PC-3 (cell line): ENCODE data around the gene AK8. TPM values are rescaled to one million over a fixed set of nuclear protein-coding genes. Genes with fewer than 3 reads are reported as not detected.

Experiments
- ATAC-seq: fragments of 200-7000 bp; cut with Tn5 transposase; 2 replicates; pipeline ENCODE4 v1.9.1; 2020; ENCODE audit warnings: mild to moderate bottlenecking, moderate library complexity
- BruUV-seq: library from RNA; stranded (reverse); fragments of 400-500 nt; replicated peaks from 2 replicates; lab custom pipeline; 2021; lab: Mats Ljungman, UMichigan
- CTCF ChIA-PET: fragments of 300-600 bp; sonication (Branson Sonifier 250); formaldehyde crosslinking; loops from one replicate; lab custom pipeline; 2022; ENCODE audit warnings: antibody characterized with exemption; lab: Charles Lee
- POLR2A ChIA-PET: fragments of 300-600 bp; sonication (Branson Sonifier 250); formaldehyde crosslinking; loops from one replicate; lab custom pipeline; 2022; ENCODE audit warnings: antibody characterized with exemption; ENCODE audit not compliant: unreplicated experiment; lab: Charles Lee
- DNase-seq: peaks from one replicate; pipeline ENCODE4 v3.0.0-alpha.2; 2015
- H2AFZ ChIP-seq: fragments of 300-600 bp; sonication (generic); 2 replicates; pipeline ENCODE4 v1.6.0; 2016; ENCODE audit warnings: antibody characterized with exemption, low read length
- H3F3A ChIP-seq: fragments of 300-600 bp; sonication (generic); one replicate; pipeline ENCODE4 v1.6.0; 2017; ENCODE audit warnings: antibody characterized with exemption, low read length, control low read depth, mild to moderate bottlenecking; ENCODE audit not compliant: unreplicated experiment
- H3K27ac ChIP-seq: fragments of 300-600 bp; sonication (generic); 2 replicates; pipeline ENCODE4 v1.5.1; 2016; ENCODE audit warnings: mild to moderate bottlenecking, low read length
- H3K27me3 ChIP-seq: fragments of 300-600 bp; sonication (generic); 2 replicates; pipeline ENCODE4 v1.6.1; 2016; ENCODE audit warnings: low read length, mixed read lengths
- H3K36me3 ChIP-seq: fragments of 300-600 bp; sonication (generic); 2 replicates; pipeline ENCODE4 v1.6.1; 2016; ENCODE audit warnings: low read depth, mixed run types, low read length, mixed read lengths
- H3K4me1 ChIP-seq: fragments of 300-600 bp; sonication (generic); 2 replicates; pipeline ENCODE4 v1.5.1; 2016; ENCODE audit warnings: low read length; ENCODE audit not compliant: insufficient read depth
- H3K4me2 ChIP-seq: fragments of 300-600 bp; sonication (generic); 2 replicates; pipeline ENCODE4 v1.6.0; 2016; ENCODE audit warnings: low read length
- H3K4me3 ChIP-seq: fragments of 300-600 bp; sonication (generic); 2 replicates; pipeline ENCODE4 v1.5.1; 2016; ENCODE audit warnings: mild to moderate bottlenecking, low read length, mixed read lengths
- H3K79me2 ChIP-seq: fragments of 300-600 bp; sonication (generic); 2 replicates; pipeline ENCODE4 v1.6.1; 2017; ENCODE audit warnings: low read length, mixed read lengths
- H3K9ac ChIP-seq: fragments of 300-600 bp; sonication (generic); 2 replicates; pipeline ENCODE4 v1.6.0; 2016; ENCODE audit warnings: mild to moderate bottlenecking, low read length
- H3K9me2 ChIP-seq: fragments of 300-600 bp; sonication (generic); replicated peaks from 2 replicates; pipeline ENCODE4 v1.6.1; 2016; ENCODE audit warnings: mixed run types, low read length, mixed read lengths
- H3K9me3 ChIP-seq: fragments of 300-600 bp; sonication (generic); 2 replicates; pipeline ENCODE4 v1.6.1; 2016; ENCODE audit warnings: low read length, mixed read lengths
- H4K20me1 ChIP-seq: fragments of 300-600 bp; sonication (generic); 2 replicates; pipeline ENCODE4 v1.6.1; 2016; ENCODE audit warnings: low read length, mixed read lengths
- CTCF ChIP-seq: fragments of 300-600 bp; sonication (generic); conservative IDR thresholded peaks from 2 replicates; pipeline ENCODE4 v1.5.1; 2017; ENCODE audit warnings: antibody characterized with exemption, low read depth, mild to moderate bottlenecking, low read length
- EZH2 ChIP-seq: fragments of 300-600 bp; sonication (generic); IDR thresholded peaks from one replicate; pipeline ENCODE4 v1.6.1; 2017; ENCODE audit warnings: antibody characterized with exemption, mild to moderate bottlenecking, low read length; ENCODE audit not compliant: unreplicated experiment
- EZH2phosphoT487 ChIP-seq: fragments of 300-600 bp; sonication (generic); IDR thresholded peaks from 2 replicates; pipeline ENCODE4 v1.6.1; 2018; ENCODE audit warnings: mild to moderate bottlenecking, antibody characterized with exemption, low read length, borderline replicate concordance
- intact Hi-C: fragments of 100-400 bp; cut with micrococcal nuclease; formaldehyde crosslinking; loops from 2 replicates; pipeline ENCODE4 v1.9.0; 2023
- total RNA-seq: library from RNA; depleted of rRNA; stranded (reverse); fragments of >200 nt; gene quantifications from 2 replicates; pipeline ENCODE4 v1.2.3, GENCODE V29; 2014

AK8 gene
- total RNA-seq, 1 experiment from 2014 or later: 0.55 TPM

- H3K36me3 ChIP-seq: peaks cover 13% of the 10 kb centered on the region
- H3K27ac ChIP-seq: no peak overlapping the region
- no peaks in the 10 kb centered on the region for H3K9me2 ChIP-seq
- TF ChIP-seq EZH2: no peak
- TF ChIP-seq EZH2phosphoT487: no peak
- TF ChIP-seq CTCF: no peak
- POLR2A ChIA-PET: no interaction called here
- H2AFZ ChIP-seq: no peak overlapping the region
- no peak overlapping the region for H3K4me3 ChIP-seq
- no peaks in the 10 kb centered on the region for H3K27me3 ChIP-seq
- H4K20me1 ChIP-seq: no peaks in the 10 kb centered on the region
- DNase-seq: no peak
- CTCF ChIA-PET: no interaction called here
- intact Hi-C loops: no loop called here
- H3K9me3 ChIP-seq: no peaks in the 10 kb centered on the region
- H3K9ac ChIP-seq: no peak overlapping the region
- no peaks in the 10 kb centered on the region for H3F3A ChIP-seq
- H3K79me2 ChIP-seq: no peaks in the 10 kb centered on the region
- no peak overlapping the region for H3K4me2 ChIP-seq
- H3K4me1 ChIP-seq: no peaks in the 10 kb centered on the region
- ATAC-seq: no peak
- no TSS peak for BruUV-seq
Measured at GRCh38 chr9:132923346-132923902, 45.3 kb upstream of the AK8 start.

DNA sequence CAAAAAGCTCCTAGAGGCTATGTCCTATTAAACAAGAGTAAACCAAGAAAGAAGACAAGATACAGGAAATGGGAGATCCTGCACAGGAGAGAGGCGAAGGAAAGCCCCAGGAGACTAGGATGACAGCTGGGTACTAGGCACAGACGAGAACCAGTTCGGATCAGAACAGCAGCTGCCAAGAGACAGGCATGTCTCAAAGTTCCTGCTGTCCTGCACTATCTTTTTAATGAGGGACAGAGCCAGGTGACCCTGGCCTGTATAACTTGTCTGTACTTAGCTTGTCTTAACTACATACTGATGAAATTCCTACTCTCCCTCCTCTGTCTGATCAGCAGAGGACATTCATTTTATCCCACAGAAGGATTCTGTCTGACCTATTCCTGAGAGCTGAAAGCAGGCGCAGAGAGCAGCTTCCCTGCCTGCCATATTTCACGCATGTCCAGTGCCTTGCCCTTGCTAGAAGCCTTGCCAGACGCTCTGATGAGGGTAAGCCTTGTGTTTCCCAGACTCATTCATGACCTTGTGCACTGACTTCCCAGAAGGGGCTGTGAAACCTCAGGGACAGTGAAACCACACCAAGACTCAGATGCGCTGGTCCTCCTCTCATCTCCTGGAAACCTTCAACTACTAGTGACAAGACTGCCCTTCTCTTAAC lies 41.7 kb upstream of the AK8 start:
- ChIA-PET CTCF (no interaction called here), POLR2A (no interaction called here)
- DNase-seq: no peak
- ATAC-seq: no peak
- Histone ChIP-seq H3K9me3 (no peaks in the 10 kb centered on the region), H3K4me1 (no peaks in the 10 kb centered on the region), H3K9me2 (no peaks in the 10 kb centered on the region), H3F3A (no peaks in the 10 kb centered on the region), H3K4me2 (no peak overlapping the region), H3K4me3 (no peak overlapping the region), H3K27ac (no peak overlapping the region), H4K20me1 (no peaks in the 10 kb centered on the region), H3K36me3 (peaks cover 10% of the 10 kb centered on the region), H3K27me3 (no peaks in the 10 kb centered on the region), H3K79me2 (no peaks in the 10 kb centered on the region), H2AFZ (no peak overlapping the region), H3K9ac (no peak overlapping the region)
- BruUV-seq: no TSS peak
- TF ChIP-seq EZH2: no peak
- intact Hi-C loops: no loop called here

DNA sequence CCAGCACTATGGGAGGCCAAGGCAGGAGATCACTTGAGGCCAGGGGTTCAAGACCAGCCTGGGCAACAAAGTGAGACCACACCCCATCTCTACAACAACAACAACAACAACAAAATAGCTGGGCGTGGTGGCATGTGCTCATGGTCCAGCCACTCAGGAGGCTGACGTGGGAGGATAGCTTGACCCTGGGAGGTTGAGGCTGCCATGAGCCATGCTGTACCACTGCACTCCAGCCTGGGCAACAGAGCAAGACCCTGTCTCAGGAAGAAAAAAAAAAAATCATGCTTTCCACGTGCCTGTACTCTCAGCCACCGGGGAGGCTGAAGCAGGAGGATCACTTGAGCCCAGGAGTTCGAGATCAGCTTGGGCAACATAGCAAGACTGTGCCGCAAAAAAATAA lies 36.8 kb upstream of the AK8 start:
- intact Hi-C loops: no loop called here
- no peak overlapping the region for H3K4me3 ChIP-seq
- POLR2A ChIA-PET: no interaction called here
- no peaks in the 10 kb centered on the region for H4K20me1 ChIP-seq
- peaks cover 18% of the 10 kb centered on the region; the same call in 1 of the 2 replicates for H3K36me3 ChIP-seq
- BruUV-seq: no TSS peak
- no peak overlapping the region for H3K27ac ChIP-seq
- H3K4me1 ChIP-seq: no peaks in the 10 kb centered on the region
- no peaks in the 10 kb centered on the region for H3K9me3 ChIP-seq
- no peak overlapping the region for H3K9ac ChIP-seq
- H2AFZ ChIP-seq: no peak overlapping the region
- no peaks in the 10 kb centered on the region for H3K27me3 ChIP-seq
- ATAC-seq (no peak), DNase-seq (no peak)
- no peaks in the 10 kb centered on the region for H3K9me2 ChIP-seq
- CTCF ChIA-PET: no interaction called here
- no peaks in the 10 kb centered on the region for H3F3A ChIP-seq
- no peak for TF ChIP-seq EZH2
- TF ChIP-seq EZH2phosphoT487: no peak
- no peak for TF ChIP-seq CTCF
- no peak overlapping the region for H3K4me2 ChIP-seq
- no peaks in the 10 kb centered on the region for H3K79me2 ChIP-seq
